Caki2 (cell line): ENCODE measurements around the gene HUWE1. TPM values are rescaled to one million over a fixed set of nuclear protein-coding genes. Genes with fewer than 3 reads are reported as not detected.
"Not testable (repeated sequence)": the region's sequence is repeated elsewhere in the genome, so short reads cannot be mapped to it uniquely, and the experiment has no call there.

ENCODE experiments used
- DNase-seq: peaks from one replicate; pipeline ENCODE4 v3.0.0-alpha.2; 2015; ENCODE audit warnings: low read depth
- in situ Hi-C: cut with HindIII; loops from 2 replicates; pipeline ENCODE4 v1.10.0; 2016; ENCODE audit warnings: low sequenced_read_pairs, low pct_unique_long_range_greater_than_20kb, mixed read lengths
- total RNA-seq: library from RNA; depleted of rRNA; stranded (reverse); fragments of >200 nt; shearing (Covaris generic); gene quantifications from 2 replicates; pipeline ENCODE4 v1.2.3, GENCODE V29; 2014; ENCODE audit warnings: low replicate concordance

HUWE1 gene
- total RNA-seq, 1 experiment from 2014 or later = 44.3 TPM

- DNase-seq = no peak
- in situ Hi-C loops = no loop called here
These were observed 127.9 kb downstream of the HUWE1 start for GRCh38 chrX:53558646-53559045.

- in situ Hi-C loops = no loop called here
- no peak for DNase-seq
These were observed 129.7 kb downstream of the HUWE1 start for GRCh38 chrX:53556868-53557267.

- in situ Hi-C loops = no loop called here
- no peak for DNase-seq
These were observed 135.6 kb downstream of the HUWE1 start for GRCh38 chrX:53550756-53551463.

GRCh38 chrX:53547668-53548067 lies 138.9 kb downstream of the HUWE1 start:
- in situ Hi-C loops = no loop called here
- no peak for DNase-seq

- in situ Hi-C loops = no loop called here
These were observed 141.6 kb downstream of the HUWE1 start for GRCh38 chrX:53544936-53545335.

GRCh38 chrX:53538781-53539180 lies 147.7 kb downstream of the HUWE1 start:
- in situ Hi-C loops = no loop called here
- DNase-seq = no peak

More at GRCh38 chrX:53544936-53545335, 141.6 kb downstream of the HUWE1 start:
- DNase-seq = no peak

GRCh38 chrX:53531255-53531966 lies 155.1 kb downstream of the HUWE1 start:
- in situ Hi-C loops, DNase-seq: not testable (repeated sequence)

- in situ Hi-C loops = no loop called here
These were observed 159.5 kb downstream of the HUWE1 start for GRCh38 chrX:53526999-53527398.

GRCh38 chrX:53511322-53511721 lies 175.2 kb downstream of the HUWE1 start:
- in situ Hi-C loops = no loop called here
- DNase-seq = no peak

More at GRCh38 chrX:53526999-53527398, 159.5 kb downstream of the HUWE1 start:
- DNase-seq = no peak

- DNase-seq, in situ Hi-C loops: not testable (repeated sequence)
These were observed 182.5 kb downstream of the HUWE1 start for GRCh38 chrX:53504035-53504434.

- in situ Hi-C loops = no loop called here
- DNase-seq = no peak
These were observed 192.1 kb downstream of the HUWE1 start for GRCh38 chrX:53494436-53494835.

GRCh38 chrX:53486285-53486684 lies 200.2 kb downstream of the HUWE1 start:
- in situ Hi-C loops = no loop called here
- no peak for DNase-seq

- in situ Hi-C loops = no loop called here
- DNase-seq = no peak
These were observed 202.6 kb downstream of the HUWE1 start for GRCh38 chrX:53483838-53484405.

- in situ Hi-C loops = no loop called here
- no peak for DNase-seq
These were observed 203.1 kb downstream of the HUWE1 start for GRCh38 chrX:53483416-53483815.
